GM23248 (cell line): Measurements from ENCODE around the gene BNIP3. TPM values are rescaled to one million over a fixed set of nuclear protein-coding genes. Genes with fewer than 3 reads are reported as not detected.
"Not testable (repeated sequence)": the region's sequence is repeated elsewhere in the genome, so short reads cannot be mapped to it uniquely, and the experiment has no call there.

Experiments used
- DNase-seq: peaks from one replicate; pipeline ENCODE4 v3.0.0-alpha.2; 2015
- H2AFZ ChIP-seq: fragments of 200-600 bp; sonication (generic); 2 replicates; pipeline ENCODE4 v1.6.1; 2016; ENCODE audit warnings: antibody characterized with exemption
- H3F3A ChIP-seq: fragments of 200-600 bp; sonication (generic); 2 replicates; pipeline ENCODE4 v1.6.1; 2016; ENCODE audit warnings: mild to moderate bottlenecking, antibody characterized with exemption, mixed run types; ENCODE audit not compliant: insufficient read depth
- H3K27ac ChIP-seq: fragments of 200-600 bp; sonication (generic); 2 replicates; pipeline ENCODE4 v1.5.1; 2016; ENCODE audit warnings: mild to moderate bottlenecking
- H3K27me3 ChIP-seq: fragments of 200-600 bp; sonication (generic); replicated peaks from 2 replicates; pipeline ENCODE4 v1.6.1; 2016; ENCODE audit warnings: mild to moderate bottlenecking; ENCODE audit not compliant: insufficient read depth
- H3K36me3 ChIP-seq: fragments of 200-600 bp; sonication (generic); 2 replicates; pipeline ENCODE4 v1.6.1; 2016; ENCODE audit warnings: low read depth, mild to moderate bottlenecking
- H3K4me1 ChIP-seq: fragments of 200-600 bp; sonication (generic); 2 replicates; pipeline ENCODE4 v1.6.1; 2016; ENCODE audit warnings: mild to moderate bottlenecking; ENCODE audit not compliant: insufficient read depth
- H3K4me2 ChIP-seq: fragments of 200-600 bp; sonication (generic); one replicate; pipeline ENCODE4 v1.6.1; 2016; ENCODE audit warnings: mild to moderate bottlenecking; ENCODE audit not compliant: unreplicated experiment
- H3K4me3 ChIP-seq: fragments of 200-600 bp; sonication (generic); 2 replicates; pipeline ENCODE4 v1.5.1; 2016; ENCODE audit warnings: mild to moderate bottlenecking
- H3K79me2 ChIP-seq: fragments of 200-600 bp; sonication (generic); 2 replicates; pipeline ENCODE4 v1.6.1; 2016; ENCODE audit warnings: mild to moderate bottlenecking; ENCODE audit not compliant: insufficient read depth
- H3K9ac ChIP-seq: fragments of 200-600 bp; sonication (generic); 2 replicates; pipeline ENCODE4 v1.6.1; 2016; ENCODE audit warnings: mild to moderate bottlenecking
- H3K9me2 ChIP-seq: fragments of 200-600 bp; sonication (generic); 2 replicates; pipeline ENCODE4 v1.6.1; 2016; ENCODE audit warnings: mixed run types, mild to moderate bottlenecking, moderate library complexity; ENCODE audit not compliant: insufficient read depth
- H3K9me3 ChIP-seq: fragments of 200-600 bp; sonication (generic); one replicate; pipeline ENCODE4 v1.6.1; 2017; ENCODE audit warnings: low read depth
- H4K20me1 ChIP-seq: fragments of 200-600 bp; sonication (generic); 2 replicates; pipeline ENCODE4 v1.6.0; 2016; ENCODE audit not compliant: insufficient read depth
- EZH2 ChIP-seq: fragments of 200-600 bp; sonication (generic); IDR thresholded peaks from 2 replicates; pipeline ENCODE4 v1.6.1; 2018; ENCODE audit warnings: antibody characterized with exemption, mild to moderate bottlenecking; ENCODE audit not compliant: insufficient read depth, poor library complexity, severe bottlenecking
- EZH2phosphoT487 ChIP-seq: fragments of 200-600 bp; sonication (generic); IDR thresholded peaks from 2 replicates; pipeline ENCODE4 v1.6.1; 2018; ENCODE audit warnings: antibody characterized with exemption, moderate library complexity, mild to moderate bottlenecking, low read depth; ENCODE audit not compliant: insufficient read depth
- whole genome bisulfite sequencing, 2 experiments: methylation state at CpG; one replicate each; pipeline ENCODE4 v1.1.6; 2015 to 2017; ENCODE audit warnings: low lambda C conversion rate in 2 of 2, low coverage in 1 of 2; ENCODE audit errors: missing lambda C conversion rate in 2 of 2; 5-methylcytosine and 5-hydroxymethylcytosine counted together
- in situ Hi-C: fragments of 300-500 bp; cut with MboI; formaldehyde crosslinking; loops from 2 replicates; pipeline ENCODE4 v1.15.0; 2020
- polyA plus RNA-seq: library from polyadenylated mRNA; unstranded; fragments of >200 nt; fragmentation: Nextera tagmentation; extraction: Ambion mirVana; gene quantifications from 2 replicates; pipeline ENCODE4 v1.2.1, GENCODE V29; 2016
- total RNA-seq: library from RNA; depleted of rRNA; stranded (reverse); fragments of >200 nt; shearing (Covaris generic); gene quantifications from 2 replicates; pipeline ENCODE4 v1.2.3, GENCODE V29; 2014

The BNIP3 gene
- total and polyA plus RNA-seq, 2 experiments from 2014 or later: 370 to 423 TPM

GRCh38 chr10:131991726-131992125, 10.0 kb upstream of the BNIP3 start:
- Histone ChIP-seq H3K9me2 (no peaks in the 10 kb centered on the region), H3K4me3 (no peak overlapping the region), H3K9ac (no peak overlapping the region), H3K4me2 (no peak overlapping the region), H3K27ac (no peak overlapping the region), H4K20me1 (no peaks in the 10 kb centered on the region), H3K4me1 (no peaks in the 10 kb centered on the region), H3F3A (no peaks in the 10 kb centered on the region), H2AFZ (no peak overlapping the region), H3K36me3 (no peaks in the 10 kb centered on the region), H3K9me3 (no peaks in the 10 kb centered on the region), H3K79me2 (no peaks in the 10 kb centered on the region), H3K27me3 (no peaks in the 10 kb centered on the region)
- TF ChIP-seq EZH2phosphoT487: no peak
- TF ChIP-seq EZH2: no peak
- no peak for DNase-seq
- in situ Hi-C loops: no loop called here
- 70 to 72% methylated on average over 3 of the region's 3 CpGs for WGBS, 2 experiments

- H3K9me2 ChIP-seq, H3K36me3 ChIP-seq, H3K27me3 ChIP-seq, H4K20me1 ChIP-seq, H2AFZ ChIP-seq, H3K9me3 ChIP-seq, H3K27ac ChIP-seq, H3K4me3 ChIP-seq, H3K4me2 ChIP-seq, DNase-seq, H3K79me2 ChIP-seq, H3K4me1 ChIP-seq, H3K9ac ChIP-seq, in situ Hi-C loops: not testable (repeated sequence)
- WGBS, 2 experiments: 97 to 98% methylated on average over 3 of the region's 3 CpGs
- H3F3A ChIP-seq: peaks cover 15% of the 10 kb centered on the region
Measured at GRCh38 chr10:131987786-131988185, 6.1 kb upstream of the BNIP3 start.

- H3K27me3 ChIP-seq, H2AFZ ChIP-seq, H4K20me1 ChIP-seq, H3K79me2 ChIP-seq, H3K36me3 ChIP-seq, in situ Hi-C loops, H3K9me2 ChIP-seq, H3K4me2 ChIP-seq, H3K9ac ChIP-seq, H3K4me3 ChIP-seq, H3K9me3 ChIP-seq, H3K27ac ChIP-seq, H3K4me1 ChIP-seq, DNase-seq: not testable (repeated sequence)
- 91 to 97% methylated on average over 4 to 5 of the region's 5 CpGs for WGBS, 2 experiments
- peaks cover 17% of the 10 kb centered on the region for H3F3A ChIP-seq
Measured at GRCh38 chr10:131987301-131987700, 5.6 kb upstream of the BNIP3 start.

- H3K36me3 ChIP-seq, H3K27ac ChIP-seq, in situ Hi-C loops, H4K20me1 ChIP-seq, DNase-seq, H3K9me3 ChIP-seq, H3K79me2 ChIP-seq, H2AFZ ChIP-seq, H3K9me2 ChIP-seq, H3K27me3 ChIP-seq, H3K4me2 ChIP-seq, H3K4me3 ChIP-seq, H3K4me1 ChIP-seq, H3K9ac ChIP-seq: not testable (repeated sequence)
- peaks cover 17% of the 10 kb centered on the region for H3F3A ChIP-seq
- WGBS, 2 experiments: 94 to 95% methylated on average over 7 of the region's 7 CpGs
Measured at GRCh38 chr10:131986851-131987250, 5.1 kb upstream of the BNIP3 start.

GRCh38 chr10:131983780-131984179, 2.1 kb upstream of the BNIP3 start:
- Histone ChIP-seq H3K9me3 (no peaks in the 10 kb centered on the region), H3K36me3 (no peaks in the 10 kb centered on the region), H2AFZ (no peak overlapping the region), H4K20me1 (peaks cover 8% of the 10 kb centered on the region), H3K79me2 (peaks cover 30% of the 10 kb centered on the region), H3K4me2 (no peak overlapping the region), H3K27ac (peak overlapping the region; percentile 8; the same call in 1 of the 2 replicates), H3K27me3 (no peaks in the 10 kb centered on the region), H3K9me2 (no peaks in the 10 kb centered on the region), H3K4me1 (peaks cover 14% of the 10 kb centered on the region), H3F3A (peaks cover 25% of the 10 kb centered on the region), H3K9ac (no peak overlapping the region), H3K4me3 (no peak overlapping the region)
- WGBS, 2 experiments: 12 to 14% methylated on average over 6 of the region's 6 CpGs
- in situ Hi-C loops: no loop called here
- TF ChIP-seq EZH2phosphoT487: no peak
- TF ChIP-seq EZH2: no peak
- DNase-seq: peak; percentile 93
